Natural killer cell (primary cell): ENCODE data around the gene OSM. TPM values are rescaled to one million over a fixed set of nuclear protein-coding genes. Genes with fewer than 3 reads are reported as not detected.

ENCODE experiments used
- ATAC-seq, 3 donors: fragments of 150-1000 bp in 2 of 3; fragments of 200-7000 bp in 1 of 3; cut with Tn5 transposase; 1 replicate in 1 of 3; 2 replicates in 2 of 3; pipeline ENCODE4 v1.10.0; 2021; ENCODE audit warnings: mild to moderate bottlenecking in 2 of 3, moderate library complexity in 2 of 3
- DNase-seq, 2 donors: peaks; one replicate each; pipeline versions ENCODE4 v3.0.0 to v3.0.0-alpha.2; 2013 to 2021; ENCODE audit warnings: mixed read lengths in 1 of 2
- H3K27ac ChIP-seq: one replicate; pipeline ENCODE4 v1.5.1; 2013; ENCODE audit warnings: mild to moderate bottlenecking, low read length
- H3K27me3 ChIP-seq: one replicate; pipeline ENCODE4 v1.6.1; 2013; ENCODE audit warnings: low read length; ENCODE audit not compliant: control insufficient read depth, insufficient read depth
- H3K36me3 ChIP-seq: one replicate; pipeline ENCODE4 v1.6.1; 2013; ENCODE audit warnings: low read length; ENCODE audit not compliant: control insufficient read depth, insufficient read depth
- H3K4me1 ChIP-seq: one replicate; pipeline ENCODE4 v1.6.1; 2013; ENCODE audit warnings: low read length; ENCODE audit not compliant: control insufficient read depth, insufficient read depth
- H3K4me3 ChIP-seq: one replicate; pipeline ENCODE4 v1.5.1; 2013; ENCODE audit warnings: low read length
- H3K9me3 ChIP-seq: one replicate; pipeline ENCODE4 v1.6.1; 2013; ENCODE audit warnings: low read length; ENCODE audit not compliant: control insufficient read depth, insufficient read depth
- H3K27ac Mint-ChIP-seq, 2 donors: one replicate each; pipeline ENCODE4 v1.8.0; 2022; ENCODE audit warnings: mild to moderate bottlenecking in 2 of 2, mixed read lengths in 2 of 2, moderate library complexity in 1 of 2
- H3K27me3 Mint-ChIP-seq, 2 donors: one replicate each; pipeline ENCODE4 v1.8.0; 2022; ENCODE audit warnings: low read depth in 2 of 2, mixed read lengths in 2 of 2
- H3K36me3 Mint-ChIP-seq: one replicate; pipeline ENCODE4 v1.8.0; 2022; ENCODE audit warnings: mixed read lengths
- H3K4me1 Mint-ChIP-seq, 2 donors: one replicate each; pipeline ENCODE4 v1.8.0; 2022; ENCODE audit warnings: mixed read lengths in 2 of 2
- H3K4me3 Mint-ChIP-seq: one replicate; pipeline ENCODE4 v1.8.0; 2022; ENCODE audit warnings: mild to moderate bottlenecking, moderate library complexity, mixed read lengths
- H3K9me3 Mint-ChIP-seq, 2 donors: one replicate each; pipeline ENCODE4 v1.8.0; 2022; ENCODE audit warnings: mixed read lengths in 2 of 2
- CTCF ChIP-seq: fragments of 200-600 bp; IDR thresholded peaks from one replicate; pipeline ENCODE4 v1.8.0; 2022; ENCODE audit warnings: antibody characterized with exemption
- WGBS: methylation state at CpG from one replicate; pipeline ENCODE4 v1.1.7; 2013; ENCODE audit warnings: missing lambda C conversion rate; ENCODE audit not compliant: insufficient coverage; 5-methylcytosine and 5-hydroxymethylcytosine counted together
- intact Hi-C: fragments of 100-400 bp; cut with micrococcal nuclease; formaldehyde crosslinking; loops from one replicate; pipeline ENCODE4 v1.14.2; 2022
- total RNA-seq, 4 donors: library from RNA; stranded (reverse); fragments of 120-200 nt in 1 of 4; gene quantifications; one replicate each; pipeline versions ENCODE4 v1.2.3 to v1.2.4, GENCODE V29; 2013 to 2022

OSM gene
- total RNA-seq, 3 donors from 2014 or later (not counting 1 experiment from before 2014, with no cell fraction given), result 17.4 to 142 (median 18.1) TPM

- peak overlapping the region; percentile 63 for H3K4me3 Mint-ChIP-seq
- H3K27ac ChIP-seq, result no peak overlapping the region
- no peak overlapping the region for H3K4me3 ChIP-seq
- DNase-seq (no peak), ATAC-seq (no peak)
- no peaks in the 10 kb centered on the region for H3K27me3 Mint-ChIP-seq
- peaks cover 67 to 77% of the 10 kb centered on the region in 2 donors for H3K4me1 Mint-ChIP-seq
- WGBS, result 82% methylated on average over 6 of the region's 7 CpGs
- no peaks in the 10 kb centered on the region for H3K36me3 ChIP-seq
- H3K36me3 Mint-ChIP-seq, result no peaks in the 10 kb centered on the region
- intact Hi-C loops, result no loop called here
- H3K27me3 ChIP-seq, result no peaks in the 10 kb centered on the region
- H3K9me3 Mint-ChIP-seq, result no peaks in the 10 kb centered on the region
- no peak for TF ChIP-seq CTCF
- no peaks in the 10 kb centered on the region for H3K9me3 ChIP-seq
- peak overlapping the region in 1 of 2 donors; percentile 35 for H3K27ac Mint-ChIP-seq
- peaks cover 89% of the 10 kb centered on the region for H3K4me1 ChIP-seq
Observed at GRCh38 chr22:30225220-30225927, 41.3 kb downstream of the OSM start.

- Mint-ChIP-seq H3K36me3 (no peaks in the 10 kb centered on the region), H3K4me3 (no peak overlapping the region), H3K4me1 (peaks cover 78 to 88% of the 10 kb centered on the region in 2 donors), H3K9me3 (no peaks in the 10 kb centered on the region), H3K27me3 (no peaks in the 10 kb centered on the region), H3K27ac (peak overlapping the region in 1 of 2 donors; percentile 93)
- peaks cover 92% of the 10 kb centered on the region for H3K4me1 ChIP-seq
- H3K4me3 ChIP-seq, result no peak overlapping the region
- no peak for ATAC-seq
- no peaks in the 10 kb centered on the region for H3K27me3 ChIP-seq
- no peaks in the 10 kb centered on the region for H3K9me3 ChIP-seq
- WGBS, result 58% methylated on average over 11 of the region's 11 CpGs
- no peak for DNase-seq
- no peaks in the 10 kb centered on the region for H3K36me3 ChIP-seq
- intact Hi-C loops, result loop anchor here (5.0 kb wide), 1 partner anchor 37 kb away; no protein-coding TSS in a partner anchor
- H3K27ac ChIP-seq, result no peak overlapping the region
- TF ChIP-seq CTCF, result no peak
Observed at GRCh38 chr22:30224161-30224857, 42.3 kb downstream of the OSM start.

GRCh38 chr22:30223303-30223702, 43.3 kb downstream of the OSM start:
- Mint-ChIP-seq H3K4me3 (peak overlapping the region; percentile 68), H3K4me1 (peaks cover 73 to 86% of the 10 kb centered on the region in 2 donors), H3K36me3 (no peaks in the 10 kb centered on the region), H3K9me3 (no peaks in the 10 kb centered on the region), H3K27ac (peak overlapping the region; percentile 72 to 93), H3K27me3 (no peaks in the 10 kb centered on the region)
- Histone ChIP-seq H3K9me3 (no peaks in the 10 kb centered on the region), H3K27ac (peak overlapping the region; percentile 1), H3K27me3 (no peaks in the 10 kb centered on the region), H3K4me1 (peaks cover 82% of the 10 kb centered on the region), H3K36me3 (no peaks in the 10 kb centered on the region), H3K4me3 (no peak overlapping the region)
- no peak for TF ChIP-seq CTCF
- intact Hi-C loops, result loop anchor here (5.0 kb wide), 1 partner anchor 36 kb away; no protein-coding TSS in a partner anchor
- 17% methylated on average over 15 of the region's 15 CpGs for WGBS
- ATAC-seq (peak in 2 of 3 donors; percentile 34 to 75), DNase-seq (no peak)
